ENCODE results near the gene CACNA1G.

DNA sequence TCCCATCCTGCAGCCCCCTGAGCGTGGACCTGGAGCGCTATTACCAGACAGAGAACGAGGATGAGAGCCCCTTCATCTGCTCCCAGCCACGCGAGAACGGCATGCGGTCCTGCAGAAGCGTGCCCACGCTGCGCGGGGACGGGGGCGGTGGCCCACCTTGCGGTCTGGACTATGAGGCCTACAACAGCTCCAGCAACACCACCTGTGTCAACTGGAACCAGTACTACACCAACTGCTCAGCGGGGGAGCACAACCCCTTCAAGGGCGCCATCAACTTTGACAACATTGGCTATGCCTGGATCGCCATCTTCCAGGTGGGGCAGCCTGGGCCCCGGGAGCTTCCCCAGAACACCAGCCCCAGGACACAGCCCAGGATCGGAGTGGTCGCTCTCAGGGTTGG, 12.0 kb downstream of the CACNA1G start:
- TF ChIP-seq, protein P1, sequence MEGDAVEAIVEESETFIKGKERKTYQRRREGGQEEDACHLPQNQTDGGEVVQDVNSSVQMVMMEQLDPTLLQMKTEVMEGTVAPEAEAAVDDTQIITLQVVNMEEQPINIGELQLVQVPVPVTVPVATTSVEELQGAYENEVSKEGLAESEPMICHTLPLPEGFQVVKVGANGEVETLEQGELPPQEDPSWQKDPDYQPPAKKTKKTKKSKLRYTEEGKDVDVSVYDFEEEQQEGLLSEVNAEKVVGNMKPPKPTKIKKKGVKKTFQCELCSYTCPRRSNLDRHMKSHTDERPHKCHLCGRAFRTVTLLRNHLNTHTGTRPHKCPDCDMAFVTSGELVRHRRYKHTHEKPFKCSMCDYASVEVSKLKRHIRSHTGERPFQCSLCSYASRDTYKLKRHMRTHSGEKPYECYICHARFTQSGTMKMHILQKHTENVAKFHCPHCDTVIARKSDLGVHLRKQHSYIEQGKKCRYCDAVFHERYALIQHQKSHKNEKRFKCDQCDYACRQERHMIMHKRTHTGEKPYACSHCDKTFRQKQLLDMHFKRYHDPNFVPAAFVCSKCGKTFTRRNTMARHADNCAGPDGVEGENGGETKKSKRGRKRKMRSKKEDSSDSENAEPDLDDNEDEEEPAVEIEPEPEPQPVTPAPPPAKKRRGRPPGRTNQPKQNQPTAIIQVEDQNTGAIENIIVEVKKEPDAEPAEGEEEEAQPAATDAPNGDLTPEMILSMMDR (IDR thresholded peaks at IDR 0.05) = no peak
- no peak for TF ChIP-seq POLR2A (IDR thresholded peaks at IDR 0.05)

Data from esophagus squamous epithelium (tissue), 4 donors.